Astrocyte (in vitro differentiated cells and primary cell): ENCODE results near the gene RASGRP2. TPM values are rescaled to one million over a fixed set of nuclear protein-coding genes. Genes with fewer than 3 reads are reported as not detected.

Source experiments
- DNase-seq: peaks from one replicate; pipeline ENCODE4 v3.0.0-alpha.2; 2010; ENCODE audit warnings: low read depth
- FAIRE-seq: peaks from 2 replicates; lab custom pipeline; 2011; peaks lifted over from hg19 to GRCh38; lab: Jason Lieb, UNC
- H2AFZ ChIP-seq: 2 replicates; pipeline ENCODE4 v1.6.0; 2012; ENCODE audit warnings: low read depth, low read length, inconsistent platforms
- H3K27ac ChIP-seq: 2 replicates; pipeline ENCODE4 v1.5.1; 2011; ENCODE audit warnings: low read depth, low read length, inconsistent platforms
- H3K27me3 ChIP-seq: 2 replicates; pipeline ENCODE4 v1.6.0; 2011; ENCODE audit warnings: low read length, inconsistent platforms; ENCODE audit not compliant: insufficient read depth
- H3K36me3 ChIP-seq: 2 replicates; pipeline ENCODE4 v1.5.1; 2011; ENCODE audit warnings: low read length, inconsistent platforms; ENCODE audit not compliant: insufficient read depth
- H3K4me1 ChIP-seq: 2 replicates; pipeline ENCODE4 v1.5.1; 2011; ENCODE audit warnings: low read length, inconsistent platforms; ENCODE audit not compliant: insufficient read depth
- H3K4me2 ChIP-seq: 2 replicates; pipeline ENCODE4 v1.6.0; 2012; ENCODE audit warnings: low read length, inconsistent platforms
- H3K4me3 ChIP-seq: 2 replicates; pipeline ENCODE4 v1.5.1; 2011; ENCODE audit warnings: low read depth, mild to moderate bottlenecking, low read length, inconsistent platforms; ENCODE audit not compliant: insufficient read depth
- H3K79me2 ChIP-seq: 2 replicates; pipeline ENCODE4 v1.6.0; 2012; ENCODE audit warnings: mild to moderate bottlenecking, low read length, inconsistent platforms; ENCODE audit not compliant: insufficient read depth
- H3K9ac ChIP-seq: 2 replicates; pipeline ENCODE4 v1.6.0; 2012; ENCODE audit warnings: mild to moderate bottlenecking, low read length, inconsistent platforms
- H3K9me3 ChIP-seq: 2 replicates; pipeline ENCODE4 v1.5.1; 2012; ENCODE audit warnings: low read depth, mild to moderate bottlenecking, low read length, inconsistent platforms; ENCODE audit not compliant: insufficient read depth
- H4K20me1 ChIP-seq: 2 replicates; pipeline ENCODE4 v1.6.0; 2012; ENCODE audit warnings: low read length, inconsistent platforms; ENCODE audit not compliant: insufficient read depth
- H3K27ac Mint-ChIP-seq: one replicate; pipeline ENCODE4 v1.8.0; 2021; ENCODE audit warnings: mild to moderate bottlenecking, mixed read lengths; ENCODE audit not compliant: unreplicated experiment
- H3K27me3 Mint-ChIP-seq: one replicate; pipeline ENCODE4 v1.8.0; 2021; ENCODE audit warnings: low read depth, mixed read lengths; ENCODE audit not compliant: unreplicated experiment
- H3K36me3 Mint-ChIP-seq: one replicate; pipeline ENCODE4 v1.8.0; 2021; ENCODE audit warnings: low read depth, mixed read lengths; ENCODE audit not compliant: unreplicated experiment
- H3K4me1 Mint-ChIP-seq: one replicate; pipeline ENCODE4 v1.8.0; 2021; ENCODE audit warnings: low read depth, mixed read lengths; ENCODE audit not compliant: unreplicated experiment
- H3K4me3 Mint-ChIP-seq: one replicate; pipeline ENCODE4 v1.8.0; 2021; ENCODE audit warnings: mild to moderate bottlenecking, moderate library complexity, mixed read lengths; ENCODE audit not compliant: unreplicated experiment
- H3K9me3 Mint-ChIP-seq: one replicate; pipeline ENCODE4 v1.8.0; 2021; ENCODE audit warnings: mild to moderate bottlenecking, mixed read lengths; ENCODE audit not compliant: unreplicated experiment
- CTCF ChIP-seq: IDR thresholded peaks from 2 replicates; pipeline ENCODE4 v1.5.1; 2011; ENCODE audit warnings: low read depth, mild to moderate bottlenecking, inconsistent platforms, low read length, moderate library complexity; ENCODE audit not compliant: insufficient read depth
- EZH2 ChIP-seq: IDR thresholded peaks from 2 replicates; pipeline ENCODE4 v1.6.1; 2012; ENCODE audit warnings: mild to moderate bottlenecking, low read length, inconsistent platforms; ENCODE audit not compliant: insufficient read depth
- total RNA-seq: library from RNA; stranded (reverse); gene quantifications from 2 replicates; pipeline ENCODE4 v1.2.1, GENCODE V29; 2021

Gene RASGRP2
- total RNA-seq, 1 donor from 2014 or later: 3.9 TPM

GRCh38 chr11:64787526-64788320 is 43.8 kb upstream of the RASGRP2 start:
- H3K27ac Mint-ChIP-seq: no peak overlapping the region

GRCh38 chr11:64786308-64786707 is 42.4 kb upstream of the RASGRP2 start:
- H3K4me1 ChIP-seq: no peaks in the 10 kb centered on the region
- no peaks in the 10 kb centered on the region for H3K9me3 ChIP-seq
- DNase-seq (no peak), FAIRE-seq (no peak)
- no peaks in the 10 kb centered on the region for H3K79me2 ChIP-seq
- H3K9me3 Mint-ChIP-seq: no peaks in the 10 kb centered on the region
- no peak for TF ChIP-seq CTCF
- no peak for TF ChIP-seq EZH2
- H3K9ac ChIP-seq: no peak overlapping the region
- no peaks in the 10 kb centered on the region for H4K20me1 ChIP-seq
- no peaks in the 10 kb centered on the region for H3K27me3 ChIP-seq
- H3K36me3 Mint-ChIP-seq: peaks cover 6% of the 10 kb centered on the region
- H3K4me3 Mint-ChIP-seq: no peak overlapping the region
- no peak overlapping the region for H3K27ac ChIP-seq
- H3K27me3 Mint-ChIP-seq: no peaks in the 10 kb centered on the region
- no peak overlapping the region for H3K4me3 ChIP-seq
- no peaks in the 10 kb centered on the region for H3K4me1 Mint-ChIP-seq
- no peak overlapping the region for H2AFZ ChIP-seq
- H3K4me2 ChIP-seq: no peak overlapping the region
- H3K27ac Mint-ChIP-seq: no peak overlapping the region
- no peaks in the 10 kb centered on the region for H3K36me3 ChIP-seq

More at GRCh38 chr11:64787526-64788320, 43.8 kb upstream of the RASGRP2 start:
- H3K4me3 ChIP-seq: no peak overlapping the region
- Mint-ChIP-seq H3K4me3 (no peak overlapping the region), H3K27me3 (no peaks in the 10 kb centered on the region), H3K4me1 (no peaks in the 10 kb centered on the region), H3K36me3 (peaks cover 8% of the 10 kb centered on the region), H3K9me3 (no peaks in the 10 kb centered on the region)
- H3K79me2 ChIP-seq: no peaks in the 10 kb centered on the region
- no peaks in the 10 kb centered on the region for H3K4me1 ChIP-seq
- FAIRE-seq (no peak), DNase-seq (no peak)
- H3K36me3 ChIP-seq: no peaks in the 10 kb centered on the region
- H2AFZ ChIP-seq: no peak overlapping the region
- no peak overlapping the region for H3K4me2 ChIP-seq
- H3K9me3 ChIP-seq: no peaks in the 10 kb centered on the region
- no peak for TF ChIP-seq EZH2
- TF ChIP-seq CTCF: peak; percentile 67
- H3K9ac ChIP-seq: no peak overlapping the region
- no peaks in the 10 kb centered on the region for H4K20me1 ChIP-seq
- H3K27ac ChIP-seq: no peak overlapping the region
- H3K27me3 ChIP-seq: no peaks in the 10 kb centered on the region
